K562 (cell line): ENCODE results near the gene PCDHA6. TPM values are rescaled to one million over a fixed set of nuclear protein-coding genes. Genes with fewer than 3 reads are reported as not detected.
"Not testable (repeated sequence)": the region's sequence is repeated elsewhere in the genome, so short reads cannot be mapped to it uniquely, and the experiment has no call there.

Source experiments
- ATAC-seq: fragments of 200-7000 bp; cut with Tn5 transposase; 3 replicates; pipeline ENCODE4 v1.9.1; 2020; ENCODE audit warnings: moderate library complexity
- BruUV-seq: library from RNA; stranded (reverse); fragments of 400-500 nt; replicated peaks from 2 replicates; lab custom pipeline; 2021; lab: Mats Ljungman, UMichigan
- CTCF ChIA-PET: fragments of 300-600 bp; formaldehyde crosslinking; extraction: SDS; loops from one replicate; lab custom pipeline; 2021; ENCODE audit warnings: low intra/inter-chr PET ratio; lab: Yijun Ruan, JAX
- POLR2A ChIA-PET: fragments of 300-600, 350-650 bp; sonication (Branson Sonifier 250); formaldehyde crosslinking; extraction: SDS; loops from one replicate; lab custom pipeline; 2021; ENCODE audit warnings: antibody characterized with exemption, inconsistent platforms; lab: Yijun Ruan, JAX
- DNase-seq, 4 experiments: peaks; one replicate each; pipeline versions ENCODE4 v3.0.0 to v3.0.0-alpha.2; 2011 to 2018; ENCODE audit warnings: low spot score in 3 of 4, mixed read lengths in 3 of 4; ENCODE audit errors: extremely low read depth in 1 of 4
- FAIRE-seq: peaks from 2 replicates; lab custom pipeline; 2011; peaks lifted over from hg19 to GRCh38; lab: Jason Lieb, UNC
- H2AFZ ChIP-seq: 2 replicates; pipeline ENCODE4 v1.6.0; 2011; ENCODE audit warnings: low read depth, low read length, control low read depth, inconsistent platforms
- H3K27ac ChIP-seq: fragments of 200-600 bp; 3 replicates; pipeline ENCODE4 v1.8.0; 2011; ENCODE audit warnings: low read depth, mild to moderate bottlenecking, control low read depth, inconsistent platforms, low read length, moderate library complexity, mixed read lengths; ENCODE audit errors: extremely low read depth
- H3K27me3 ChIP-seq, 2 experiments: fragments of 300-600 bp in 1 of 2; 2 replicates in 1 of 2; 3 replicates in 1 of 2; pipeline versions ENCODE4 v1.6.0 to v1.8.0; 2011; ENCODE audit warnings: inconsistent platforms in 2 of 2, low read length in 2 of 2, mild to moderate bottlenecking in 1 of 2, mixed read lengths in 1 of 2, moderate library complexity in 1 of 2; ENCODE audit not compliant: control insufficient read depth in 2 of 2, insufficient read depth in 2 of 2
- H3K36me3 ChIP-seq: fragments of 300-600 bp; 3 replicates; pipeline ENCODE4 v1.8.0; 2011; ENCODE audit warnings: mild to moderate bottlenecking, low read length, inconsistent platforms; ENCODE audit not compliant: control insufficient read depth, insufficient read depth
- H3K4me1 ChIP-seq, 2 experiments: fragments of 200-600 bp in 1 of 2; replicated peaks in 1 of 2; 2 replicates in 1 of 2; 3 replicates in 1 of 2; pipeline versions ENCODE4 v1.5.1 to v1.8.0; 2011; ENCODE audit warnings: inconsistent platforms in 2 of 2, low read length in 2 of 2, mild to moderate bottlenecking in 1 of 2, mixed read lengths in 1 of 2, moderate library complexity in 1 of 2; ENCODE audit not compliant: control insufficient read depth in 2 of 2, insufficient read depth in 2 of 2
- H3K4me2 ChIP-seq: 2 replicates; pipeline ENCODE4 v1.6.1; 2011; ENCODE audit warnings: low read length, control low read depth, inconsistent platforms, mixed read lengths; ENCODE audit not compliant: insufficient read depth
- H3K4me3 ChIP-seq: fragments of 200-600 bp; sonication (generic), shearing (Covaris generic); 2 replicates; pipeline ENCODE4 v1.5.1; 2016; ENCODE audit warnings: control low read depth, inconsistent platforms
- H3K79me2 ChIP-seq: fragments of 200-600 bp; 3 replicates; pipeline ENCODE4 v1.8.0; 2011; ENCODE audit warnings: low read length, inconsistent platforms; ENCODE audit not compliant: control insufficient read depth, insufficient read depth
- H3K9ac ChIP-seq, 2 experiments: 2 replicates each; pipeline versions ENCODE4 v1.6.0 to v1.6.1; 2011; ENCODE audit warnings: low read depth in 2 of 2, low read length in 2 of 2, control low read depth in 1 of 2, inconsistent platforms in 1 of 2, mild to moderate bottlenecking in 1 of 2, mixed read lengths in 1 of 2; ENCODE audit not compliant: insufficient read depth in 1 of 2
- H3K9me1 ChIP-seq: one replicate; pipeline ENCODE4 v1.6.0; 2011; ENCODE audit warnings: inconsistent platforms, mild to moderate bottlenecking, low read length, moderate library complexity; ENCODE audit not compliant: control insufficient read depth, insufficient read depth
- H3K9me3 ChIP-seq: replicated peaks from 2 replicates; pipeline ENCODE4 v1.5.1; 2011; ENCODE audit warnings: low read depth, low read length, inconsistent platforms; ENCODE audit not compliant: control insufficient read depth, insufficient read depth
- H4K20me1 ChIP-seq: replicated peaks from 2 replicates; pipeline ENCODE4 v1.6.1; 2011; ENCODE audit warnings: low read length, inconsistent platforms, mixed read lengths; ENCODE audit not compliant: control insufficient read depth, insufficient read depth
- CREM ChIP-seq: IDR thresholded peaks from 2 replicates; pipeline ENCODE4 v1.6.1; 2014; ENCODE audit warnings: antibody characterized with exemption, low read depth
- ELF2 ChIP-seq: fragments of 250-450 bp; sonication (Bioruptor Pico); IDR thresholded peaks from 2 replicates; pipeline ENCODE4 v1.5.0; 2021; ENCODE audit warnings: mild to moderate bottlenecking
- NCOA2 ChIP-seq, 2 experiments: fragments of 450-650 bp; IDR thresholded peaks; 2 replicates each; pipeline ENCODE4 v1.6.1; 2018; ENCODE audit warnings: mild to moderate bottlenecking in 2 of 2, moderate library complexity in 1 of 2; ENCODE audit not compliant: partially characterized antibody in 2 of 2
- NFXL1 ChIP-seq: fragments of 450-650 bp; formaldehyde crosslinking; IDR thresholded peaks from 2 replicates; pipeline ENCODE4 v1.4.0; 2021; ENCODE audit warnings: mild to moderate bottlenecking
- RBM14 ChIP-seq: fragments of 200-400 bp; formaldehyde crosslinking; IDR thresholded peaks from 2 replicates; pipeline ENCODE4 v1.6.1; 2018; ENCODE audit warnings: low read depth, mild to moderate bottlenecking, low read length, moderate library complexity, borderline replicate concordance; ENCODE audit not compliant: insufficient read depth
- SNRNP70 ChIP-seq: fragments of 200-400 bp; formaldehyde crosslinking; optimal IDR thresholded peaks from 2 replicates; pipeline ENCODE3; 2017; ENCODE audit warnings: low read depth, low read length
- SOX6 ChIP-seq: fragments of 450-650 bp; IDR thresholded peaks from 2 replicates; pipeline ENCODE4 v1.6.1; 2014; ENCODE audit warnings: mild to moderate bottlenecking
- ZNF436 ChIP-seq: fragments of 250-450, 450-650 bp; sonication (Bioruptor Pico); formaldehyde crosslinking; IDR thresholded peaks from 2 replicates; pipeline ENCODE4 v1.7.0; 2020; ENCODE audit warnings: mild to moderate bottlenecking
- ZNF589 ChIP-seq: fragments of 200-800 bp; sonication (Bioruptor generic); IDR thresholded peaks from 2 replicates; pipeline ENCODE4 v1.6.1; 2016; ENCODE audit warnings: low read depth, missing genetic modification characterization, missing compliant biosample characterization
- WGBS: fragments of 100-300 bp; shearing (Covaris generic); methylation state at CpG from one replicate; pipeline ENCODE4 v1.1.6; 2016; ENCODE audit warnings: low coverage, mixed read lengths; ENCODE audit not compliant: insufficient coverage; ENCODE audit errors: missing lambda C conversion rate; 5-methylcytosine and 5-hydroxymethylcytosine counted together
- in situ Hi-C: fragments of 300-500 bp; cut with MboI; formaldehyde crosslinking; loops from 4 replicates; pipeline ENCODE4 v1.15.0; 2018; ENCODE audit warnings: inconsistent platforms, mixed read lengths
- intact Hi-C: fragments of 100-400 bp; cut with micrococcal nuclease; formaldehyde crosslinking; loops from 2 replicates; pipeline ENCODE4 v1.14.2; 2022
- polyA plus RNA-seq, 8 experiments: library from polyadenylated mRNA; depleted of rRNA in 4 of 8; stranded (reverse) in 5 of 8; unstranded in 3 of 8; fragments of >200 nt; fragmentation: Nextera tagmentation in 2 of 8; fragmentation: Illumina TruSeq in 1 of 8; extraction: Ambion mirVana in 2 of 8; extraction: Trizol in 1 of 8; gene quantifications; 2 replicates each; pipeline versions ENCODE4 v1.2.1 to v1.2.3, GENCODE V29; 2011 to 2014; ENCODE audit warnings: inconsistent platforms in 1 of 8, missing spikeins in 1 of 8
- total RNA-seq, 7 experiments: library from RNA; depleted of rRNA in 6 of 7; stranded (reverse); fragments of >200 nt in 6 of 7; fragmentation: Illumina TruSeq in 2 of 7; extraction: Trizol in 2 of 7; gene quantifications; 2 replicates each; pipeline versions ENCODE4 v1.2.1 to v1.2.3, GENCODE V29; 2011 to 2021; ENCODE audit warnings: low replicate concordance in 1 of 7
- TF ChIP-seq, protein P1 (sequence below): IDR thresholded peaks from 2 replicates; pipeline ENCODE4 v1.6.1; 2011; ENCODE audit warnings: borderline replicate concordance, low read depth, mild to moderate bottlenecking, moderate library complexity, low read length; ENCODE audit not compliant: insufficient read depth, poor library complexity, severe bottlenecking
- TF ChIP-seq, protein P2 (sequence below): sonication (generic); formaldehyde crosslinking; IDR thresholded peaks from 2 replicates; pipeline ENCODE4 v1.8.1; 2023; ENCODE audit warnings: mild to moderate bottlenecking, missing genetic modification reagents, moderate library complexity

PCDHA6 gene
- total and polyA plus RNA-seq, 9 of the 15 experiments (the other 6 are each of a cell fraction or from before 2014, with no cell fraction given): not detected

DNA sequence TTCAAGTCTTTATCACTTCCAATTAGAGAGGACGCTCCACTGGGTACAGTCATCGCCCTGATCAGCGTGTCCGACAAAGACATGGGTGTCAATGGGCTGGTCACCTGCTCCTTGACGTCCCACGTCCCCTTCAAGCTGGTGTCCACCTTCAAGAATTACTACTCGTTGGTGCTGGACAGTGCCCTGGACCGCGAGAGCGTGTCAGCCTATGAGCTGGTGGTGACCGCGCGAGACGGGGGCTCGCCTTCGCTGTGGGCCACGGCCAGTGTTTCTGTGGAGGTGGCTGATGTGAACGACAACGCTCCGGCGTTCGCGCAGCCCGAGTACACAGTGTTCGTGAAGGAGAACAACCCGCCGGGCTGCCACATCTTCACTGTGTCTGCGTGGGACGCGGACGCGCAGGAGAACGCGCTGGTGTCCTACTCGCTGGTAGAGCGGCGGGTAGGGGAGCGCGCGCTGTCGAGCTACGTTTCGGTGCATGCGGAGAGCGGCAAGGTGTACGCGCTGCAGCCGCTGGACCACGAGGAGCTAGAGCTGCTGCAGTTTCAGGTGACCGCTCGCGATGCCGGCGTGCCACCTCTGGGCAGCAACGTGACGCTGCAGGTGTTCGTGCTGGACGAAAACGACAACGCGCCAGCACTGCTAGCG, 19.4 kb upstream of the PCDHA6 start:
- FAIRE-seq, H3K9ac ChIP-seq, H3K36me3 ChIP-seq, DNase-seq, H4K20me1 ChIP-seq, in situ Hi-C loops, H3K4me3 ChIP-seq, H2AFZ ChIP-seq, H3K9me3 ChIP-seq, POLR2A ChIA-PET, H3K4me1 ChIP-seq, ATAC-seq, H3K79me2 ChIP-seq, H3K4me2 ChIP-seq, H3K27me3 ChIP-seq, BruUV-seq, intact Hi-C loops, CTCF ChIA-PET, H3K27ac ChIP-seq, H3K9me1 ChIP-seq: not testable (repeated sequence)
- 47% methylated on average over 50 of the region's 62 CpGs for WGBS

DNA sequence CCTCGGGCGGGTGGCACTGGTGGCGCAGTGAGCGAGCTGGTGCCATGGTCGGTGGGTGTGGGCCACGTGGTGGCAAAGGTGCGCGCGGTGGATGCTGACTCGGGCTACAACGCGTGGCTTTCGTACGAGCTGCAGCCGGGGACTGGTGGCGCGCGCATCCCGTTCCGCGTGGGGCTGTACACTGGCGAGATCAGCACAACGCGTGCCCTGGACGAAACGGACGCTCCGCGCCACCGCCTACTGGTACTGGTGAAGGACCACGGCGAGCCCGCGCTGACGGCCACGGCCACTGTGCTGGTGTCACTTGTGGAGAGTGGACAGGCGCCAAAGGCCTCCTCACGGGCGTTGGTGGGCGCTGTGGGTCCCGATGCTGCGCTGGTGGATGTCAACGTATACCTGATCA, 18.9 kb upstream of the PCDHA6 start:
- ChIA-PET POLR2A (no interaction called here), CTCF (no interaction called here)
- Histone ChIP-seq H3K36me3 (no peaks in the 10 kb centered on the region), H3K27ac (no peak overlapping the region), H3K27me3 (no peaks in the 10 kb centered on the region), H3K79me2 (no peaks in the 10 kb centered on the region), H3K4me3 (no peak overlapping the region), H3K9ac (no peak overlapping the region), H3K9me1 (no peaks in the 10 kb centered on the region), H3K4me2 (no peak overlapping the region), H3K4me1 (peaks cover 0 to 5% of the 10 kb centered on the region in 2 experiments; a peak in 2 of 5 replicates), H3K9me3 (no peaks in the 10 kb centered on the region; the same call in 1 of the 2 replicates), H2AFZ (no peak overlapping the region), H4K20me1 (no peaks in the 10 kb centered on the region)
- intact Hi-C loops (no loop called here), in situ Hi-C loops (no loop called here)
- DNase-seq (no peak), FAIRE-seq (no peak), ATAC-seq (no peak)
- no TSS peak for BruUV-seq
- 39% methylated on average over 32 of the region's 43 CpGs for WGBS
- TF ChIP-seq ZNF436 (no peak), SOX6 (no peak), NCOA2 (IDR thresholded peaks at IDR 0.05; ENCODE audit: partially characterized antibody in 2 of 2) (no peak), RBM14 (no peak), SNRNP70 (no peak), ELF2 (CRISPR knock-in tag) (no peak), ZNF589 (CRISPR knock-in tag) (no peak), CREM (no peak), NFXL1 (CRISPR knock-in tag) (no peak)
- TF ChIP-seq, protein P1, sequence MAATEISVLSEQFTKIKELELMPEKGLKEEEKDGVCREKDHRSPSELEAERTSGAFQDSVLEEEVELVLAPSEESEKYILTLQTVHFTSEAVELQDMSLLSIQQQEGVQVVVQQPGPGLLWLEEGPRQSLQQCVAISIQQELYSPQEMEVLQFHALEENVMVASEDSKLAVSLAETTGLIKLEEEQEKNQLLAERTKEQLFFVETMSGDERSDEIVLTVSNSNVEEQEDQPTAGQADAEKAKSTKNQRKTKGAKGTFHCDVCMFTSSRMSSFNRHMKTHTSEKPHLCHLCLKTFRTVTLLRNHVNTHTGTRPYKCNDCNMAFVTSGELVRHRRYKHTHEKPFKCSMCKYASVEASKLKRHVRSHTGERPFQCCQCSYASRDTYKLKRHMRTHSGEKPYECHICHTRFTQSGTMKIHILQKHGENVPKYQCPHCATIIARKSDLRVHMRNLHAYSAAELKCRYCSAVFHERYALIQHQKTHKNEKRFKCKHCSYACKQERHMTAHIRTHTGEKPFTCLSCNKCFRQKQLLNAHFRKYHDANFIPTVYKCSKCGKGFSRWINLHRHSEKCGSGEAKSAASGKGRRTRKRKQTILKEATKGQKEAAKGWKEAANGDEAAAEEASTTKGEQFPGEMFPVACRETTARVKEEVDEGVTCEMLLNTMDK: no peak
- TF ChIP-seq, protein P2, sequence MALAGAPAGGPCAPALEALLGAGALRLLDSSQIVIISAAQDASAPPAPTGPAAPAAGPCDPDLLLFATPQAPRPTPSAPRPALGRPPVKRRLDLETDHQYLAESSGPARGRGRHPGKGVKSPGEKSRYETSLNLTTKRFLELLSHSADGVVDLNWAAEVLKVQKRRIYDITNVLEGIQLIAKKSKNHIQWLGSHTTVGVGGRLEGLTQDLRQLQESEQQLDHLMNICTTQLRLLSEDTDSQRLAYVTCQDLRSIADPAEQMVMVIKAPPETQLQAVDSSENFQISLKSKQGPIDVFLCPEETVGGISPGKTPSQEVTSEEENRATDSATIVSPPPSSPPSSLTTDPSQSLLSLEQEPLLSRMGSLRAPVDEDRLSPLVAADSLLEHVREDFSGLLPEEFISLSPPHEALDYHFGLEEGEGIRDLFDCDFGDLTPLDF (CRISPR knock-in tag): no peak
